HG03439 (cell line): ENCODE results near the gene ATRNL1.

Experiments used
- ATAC-seq: cut with Tn5 transposase; IDR thresholded peaks from one replicate; pipeline ENCODE4 v1.9.1; 2021; ENCODE audit warnings: mild to moderate bottlenecking, moderate library complexity; ENCODE audit not compliant: unreplicated experiment

ATRNL1 gene

DNA sequence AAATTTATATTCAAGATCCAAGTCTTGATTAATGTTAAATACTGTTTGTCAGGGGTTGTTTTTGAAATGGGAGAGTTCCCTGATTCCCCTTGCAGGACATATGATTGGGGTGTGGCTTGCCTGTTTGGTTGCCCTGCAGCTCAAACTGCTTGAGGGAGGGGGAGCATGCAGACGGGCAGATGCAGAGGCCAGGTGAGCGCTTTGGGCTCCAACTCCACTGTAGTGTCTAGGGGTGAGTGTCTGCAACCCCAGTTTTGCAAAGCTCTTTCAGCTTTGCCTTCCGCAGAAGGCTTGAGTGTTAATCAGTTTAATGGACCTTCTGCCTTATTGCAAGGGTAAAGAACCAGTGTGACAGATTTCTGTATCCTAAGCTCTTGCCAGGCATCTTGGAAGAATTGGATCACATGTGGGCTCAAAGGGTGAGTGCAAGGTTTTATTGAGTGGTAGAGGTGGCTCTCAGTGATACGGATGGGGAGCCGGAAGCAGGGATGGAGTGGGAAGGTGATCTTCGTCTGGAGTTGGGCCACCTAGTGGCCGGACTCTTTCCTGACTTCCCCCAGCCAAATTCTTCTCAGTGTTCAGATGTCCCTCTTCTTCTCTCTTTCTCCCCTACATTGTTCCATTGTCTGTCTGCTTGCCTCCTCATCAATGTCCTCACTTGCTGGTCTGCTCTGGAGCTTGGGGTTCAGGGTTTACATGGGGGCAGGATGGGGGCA, 479.7 kb downstream of the ATRNL1 start:
- ATAC-seq = no peak

DNA sequence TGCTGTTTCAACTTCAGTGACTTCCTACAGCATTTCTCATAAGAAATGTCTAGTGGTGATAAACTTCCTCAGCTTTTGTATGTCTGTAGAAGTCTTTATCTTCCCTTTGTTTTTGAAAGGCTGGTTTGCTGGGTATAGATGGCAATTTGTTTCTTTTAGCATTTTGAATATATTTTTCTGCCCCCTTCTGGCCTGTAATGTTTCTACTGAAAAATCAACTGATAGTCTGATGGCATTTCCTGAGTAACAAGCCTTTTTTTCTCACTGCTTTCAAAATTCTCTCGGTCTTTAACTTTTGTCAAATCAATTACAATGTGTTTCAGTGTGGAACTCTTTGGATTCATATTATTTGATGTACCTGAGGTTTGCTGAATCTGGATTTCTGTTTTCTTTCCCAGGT, 487.1 kb downstream of the ATRNL1 start:
- ATAC-seq = no peak

DNA sequence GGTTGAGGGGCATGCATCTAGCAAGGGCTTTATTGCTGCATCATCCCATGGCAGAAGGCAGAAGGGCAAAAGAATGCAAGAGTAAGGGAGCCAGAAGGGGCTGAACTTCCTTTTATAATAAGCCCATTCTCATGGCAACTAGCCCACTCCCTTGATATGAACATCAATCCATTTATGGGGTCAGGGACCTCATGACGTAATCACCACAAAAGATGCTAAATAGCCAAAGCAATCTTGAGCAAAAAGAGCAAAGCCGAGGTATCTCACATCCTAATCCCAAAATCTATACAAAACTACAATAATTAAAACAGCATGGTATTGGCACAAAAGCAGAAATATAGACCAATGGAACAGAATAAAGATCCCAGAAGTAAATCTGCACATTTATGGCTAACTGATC, 499.9 kb downstream of the ATRNL1 start:
- ATAC-seq = no peak

DNA sequence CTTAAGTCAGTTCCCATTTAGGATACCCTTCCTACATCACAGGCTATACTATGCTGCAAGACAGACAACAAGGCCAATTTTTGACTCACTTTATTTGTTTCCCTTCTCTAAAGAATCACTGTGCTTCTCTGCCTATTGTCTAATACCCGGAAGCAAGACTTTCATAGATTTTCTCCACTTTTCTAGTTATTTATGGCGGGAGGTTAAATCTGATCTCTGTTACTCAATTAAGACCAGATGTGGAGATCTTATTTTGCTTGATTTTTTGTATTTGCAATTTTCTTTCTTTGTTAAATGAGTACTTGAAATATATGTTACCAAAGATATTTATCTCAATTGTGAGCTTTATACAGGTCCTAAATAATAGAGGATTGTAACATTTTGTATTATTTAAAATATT, 511.5 kb downstream of the ATRNL1 start:
- no peak for ATAC-seq

DNA sequence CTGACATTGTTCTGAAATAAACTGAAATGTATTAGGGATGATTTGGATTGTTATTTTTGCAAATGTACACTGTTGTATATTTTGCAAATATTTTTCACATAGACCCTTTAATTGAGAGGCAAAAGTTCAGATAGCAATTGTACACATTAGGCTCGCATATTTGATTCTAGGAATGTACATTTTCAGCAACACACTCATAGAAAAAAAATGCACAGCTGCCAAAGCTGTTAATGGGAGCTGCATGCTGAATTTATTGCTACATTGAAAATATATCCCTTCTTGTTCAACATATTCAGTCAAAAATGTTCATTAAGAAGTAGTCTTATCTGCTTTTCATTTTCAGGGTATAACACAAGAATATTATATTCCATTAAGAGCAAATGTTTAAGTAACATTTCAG, 512.9 kb downstream of the ATRNL1 start:
- ATAC-seq = no peak

DNA sequence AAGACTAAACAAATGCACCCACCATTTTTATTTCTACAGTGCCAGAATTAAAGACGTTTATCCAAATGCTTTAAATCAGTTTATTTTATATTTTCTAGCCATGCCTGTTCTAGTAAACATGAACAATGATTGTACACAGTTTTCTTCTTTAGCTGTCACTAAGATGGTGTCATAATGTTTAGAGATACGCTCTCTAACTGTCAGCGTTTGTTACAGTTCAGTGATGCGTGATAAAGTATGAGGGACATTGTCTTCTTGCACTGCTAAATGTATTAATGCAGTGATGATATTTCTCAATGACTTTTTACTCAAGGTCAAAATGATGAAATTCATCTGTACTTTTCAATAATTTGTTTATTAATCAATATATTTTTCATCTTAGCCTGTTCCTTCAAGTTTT, 513.6 kb downstream of the ATRNL1 start:
- ATAC-seq = no peak

DNA sequence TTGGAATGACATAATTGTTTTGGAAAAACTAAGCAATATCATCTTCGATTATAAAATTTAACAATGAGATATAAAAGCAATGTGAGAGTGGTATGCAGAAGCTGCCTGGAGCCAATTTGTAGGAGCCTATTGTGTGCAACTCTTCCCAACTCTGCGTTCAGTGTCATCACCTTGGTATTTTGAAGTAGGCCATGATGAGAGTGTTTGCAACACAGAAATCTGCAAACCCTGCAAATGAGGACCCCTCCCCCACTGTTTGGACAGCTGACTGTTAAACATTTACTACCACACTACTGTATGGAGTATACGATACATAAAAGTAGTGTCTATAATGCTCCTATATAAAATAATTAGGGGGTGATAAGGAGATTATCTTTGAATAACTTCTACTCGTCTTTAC, 531.3 kb downstream of the ATRNL1 start:
- ATAC-seq = no peak

DNA sequence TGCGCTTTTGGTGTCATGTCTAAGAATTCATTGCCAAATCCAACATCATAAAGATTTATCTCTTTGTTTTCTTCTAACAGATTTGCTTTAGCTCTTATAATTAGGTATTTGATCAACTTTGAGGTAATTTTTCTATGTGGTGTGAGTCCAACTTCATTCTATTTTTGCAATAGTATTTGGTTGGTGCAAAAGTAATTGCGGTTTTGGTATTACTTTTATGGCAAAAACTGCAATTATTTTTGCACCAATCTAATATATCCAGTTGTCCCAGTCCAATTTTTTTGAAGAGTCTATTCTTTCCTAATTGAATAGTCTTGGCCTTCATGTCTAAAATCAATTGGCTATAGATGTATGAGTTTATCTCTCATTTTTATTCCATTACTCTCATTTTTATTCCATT, 535.5 kb downstream of the ATRNL1 start:
- ATAC-seq = no peak

DNA sequence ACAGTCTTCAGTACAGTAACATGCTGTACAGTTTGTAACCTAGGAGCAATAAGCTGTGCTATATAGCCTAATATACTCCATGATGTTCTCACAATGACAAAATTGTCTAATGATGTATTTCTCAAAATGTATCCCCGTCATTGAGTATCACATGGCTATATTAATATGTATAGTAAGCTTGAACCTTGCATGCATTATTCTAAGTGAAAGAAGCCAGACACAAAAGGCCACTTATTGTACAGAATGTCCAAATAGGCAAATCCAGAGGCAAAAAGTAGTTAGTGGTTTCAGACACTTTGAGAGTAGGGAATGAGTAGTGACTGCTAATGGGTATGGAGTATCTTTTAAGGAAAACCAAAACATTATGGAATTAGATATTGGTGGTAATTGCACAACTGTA, 545.1 kb downstream of the ATRNL1 start:
- ATAC-seq = no peak

DNA sequence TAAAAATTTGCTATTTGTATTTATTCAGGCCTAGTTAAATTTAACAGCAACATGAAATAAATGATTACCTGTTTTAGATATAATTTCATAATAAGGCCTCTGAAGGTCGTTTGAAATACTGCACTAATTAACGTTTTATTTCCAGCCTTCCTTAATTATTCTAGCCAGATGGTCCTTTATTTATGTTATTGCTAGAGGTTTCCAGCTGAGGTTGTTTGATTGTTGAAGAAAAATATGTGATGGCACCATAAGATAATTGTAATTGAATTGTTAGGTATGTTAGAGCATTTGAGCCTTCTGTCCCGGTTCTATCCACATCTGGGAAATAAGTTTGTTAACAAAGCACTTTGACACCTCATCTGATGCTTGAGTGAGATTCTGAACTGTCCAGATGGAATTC, 556.1 kb downstream of the ATRNL1 start:
- no peak for ATAC-seq

DNA sequence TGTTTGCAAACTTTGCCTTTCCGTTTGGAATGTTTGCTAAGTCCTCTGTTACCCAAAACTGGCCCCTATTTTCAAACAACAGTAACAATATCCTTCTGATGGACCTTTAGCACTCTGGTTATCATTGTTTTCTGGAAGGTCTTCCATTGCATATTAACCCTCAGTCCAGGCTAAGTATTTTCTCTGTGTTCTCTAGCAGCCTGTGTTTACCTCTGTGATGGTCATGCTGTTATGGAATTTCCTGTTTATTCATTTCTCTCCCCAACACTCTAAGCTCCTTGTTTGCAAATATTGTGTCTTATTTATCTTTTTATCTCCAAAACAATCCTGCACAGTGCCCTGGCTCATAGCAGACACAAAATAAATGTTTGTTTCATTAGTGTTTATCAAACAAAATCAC, 560.3 kb downstream of the ATRNL1 start:
- ATAC-seq = no peak

DNA sequence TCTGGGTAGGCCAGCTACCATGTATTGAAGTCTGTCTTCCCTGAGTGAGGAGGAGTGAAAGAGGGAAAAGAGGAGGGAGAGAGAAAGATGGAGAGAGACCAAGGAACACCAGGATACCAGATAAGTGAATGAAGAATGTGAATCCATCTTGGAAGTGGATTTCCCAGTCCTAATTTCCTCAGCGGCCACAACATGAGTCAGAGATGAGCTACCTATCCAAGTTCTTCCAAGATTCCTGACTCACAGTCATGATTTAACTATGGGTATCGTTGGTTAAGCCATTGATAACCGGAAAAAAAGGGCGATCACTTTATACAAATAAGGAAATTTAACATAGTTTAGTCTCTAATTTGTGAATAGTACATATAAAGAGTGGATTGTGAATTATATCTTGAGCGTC, 561.8 kb downstream of the ATRNL1 start:
- no peak for ATAC-seq

DNA sequence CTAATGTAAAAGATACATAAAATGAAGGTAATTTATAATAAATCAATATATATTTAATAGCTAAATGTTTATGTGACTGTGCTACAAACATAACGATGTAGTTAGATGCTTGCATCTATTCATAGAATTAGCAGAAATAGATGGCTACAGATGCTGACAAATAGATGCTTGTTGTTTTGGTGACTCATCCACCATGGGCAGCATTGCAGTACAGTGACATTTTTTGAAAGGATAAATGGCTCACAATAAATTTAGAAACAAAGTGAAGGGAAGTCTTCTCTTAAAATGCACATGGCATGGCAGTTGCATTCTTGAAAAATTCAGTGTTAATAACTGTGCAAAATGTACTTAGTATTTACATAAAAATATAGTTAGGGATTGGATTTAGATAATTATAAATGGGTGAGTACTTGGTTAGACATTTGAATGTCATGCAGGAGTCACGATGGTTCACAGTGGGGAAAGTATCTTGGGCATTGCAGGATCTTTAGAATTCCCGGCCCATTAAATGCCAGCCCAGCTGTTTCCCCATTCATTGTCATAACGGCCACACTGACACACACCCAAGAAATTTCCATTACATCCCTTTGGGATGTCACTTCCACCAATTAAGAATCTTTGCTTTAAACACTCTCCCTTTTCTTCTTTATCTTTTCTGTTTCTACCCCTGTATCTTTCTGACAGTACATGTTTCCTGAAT, 564.1 kb downstream of the ATRNL1 start:
- ATAC-seq = no peak

DNA sequence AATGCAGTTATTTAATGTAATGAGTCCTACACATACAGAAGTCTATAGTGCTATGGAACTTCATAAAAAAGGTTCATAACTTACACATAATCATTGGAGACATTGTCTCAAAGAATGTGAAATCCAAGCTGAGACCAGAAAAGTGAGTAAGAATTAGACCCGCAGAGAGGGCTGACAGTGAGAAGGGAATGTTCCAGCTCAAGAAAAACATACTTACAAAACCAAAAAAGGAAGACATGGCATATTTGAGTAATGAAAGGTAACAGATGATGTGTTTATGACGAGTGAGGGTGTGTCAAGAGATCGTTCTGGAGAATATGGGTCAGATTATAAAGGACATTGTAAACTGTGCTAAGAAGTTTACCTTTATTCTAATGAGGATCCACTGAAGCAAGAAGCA, 566.5 kb downstream of the ATRNL1 start:
- no peak for ATAC-seq

DNA sequence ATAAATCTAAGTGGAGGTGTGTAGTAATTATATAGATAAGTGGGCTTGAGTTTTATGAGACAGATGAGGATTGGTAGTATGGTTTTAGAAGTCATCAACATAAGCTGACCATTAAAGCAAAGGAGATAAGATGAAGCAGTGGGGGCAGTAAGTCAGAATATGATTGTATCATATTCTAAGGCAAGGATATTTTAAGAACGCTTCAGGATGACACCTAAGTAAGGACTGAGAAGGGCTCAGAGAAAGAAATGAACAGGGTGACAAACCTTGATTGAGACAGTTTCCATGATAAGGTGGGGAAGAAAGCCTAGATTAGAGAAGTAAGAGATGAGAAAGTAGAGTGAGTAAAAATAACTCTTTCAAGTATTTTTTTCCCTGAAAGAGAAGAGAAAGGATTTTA, 567.2 kb downstream of the ATRNL1 start:
- ATAC-seq = no peak

DNA sequence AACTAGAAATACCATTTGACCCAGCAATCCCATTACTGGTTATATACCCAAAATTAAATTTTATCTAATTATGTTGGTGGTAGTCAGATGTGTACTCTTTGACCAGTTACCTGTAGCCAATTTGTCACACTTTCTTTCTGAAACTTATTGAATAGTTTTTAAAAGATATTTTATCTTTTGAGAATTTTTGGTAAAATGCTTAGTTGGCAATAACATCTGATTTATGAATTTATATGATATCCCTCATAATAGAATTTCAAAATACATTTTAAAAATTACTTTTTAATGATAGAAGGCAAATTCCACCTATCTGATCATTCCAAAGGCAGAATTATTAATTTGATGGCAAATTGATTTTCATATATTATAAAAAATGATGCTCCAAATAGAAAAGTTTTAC, 569.3 kb downstream of the ATRNL1 start:
- ATAC-seq = no peak

DNA sequence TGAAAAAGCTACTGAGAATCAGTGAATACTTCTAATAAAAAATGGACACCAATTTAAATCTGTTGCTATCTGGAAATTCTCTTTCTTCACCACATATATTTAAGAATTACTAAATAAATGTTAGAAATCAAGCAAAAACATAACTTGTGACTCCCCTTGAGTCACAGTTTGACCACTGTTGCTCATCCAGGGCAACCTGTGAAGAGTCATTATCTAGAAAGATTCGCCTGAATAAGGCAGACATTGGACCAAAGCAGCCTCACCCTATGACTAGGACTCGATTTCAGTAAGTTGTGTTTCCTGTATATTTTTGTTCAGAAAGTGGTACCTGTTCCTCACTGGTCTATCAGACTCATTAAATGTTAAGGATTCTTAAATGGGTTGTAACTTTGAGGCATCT, 572.4 kb downstream of the ATRNL1 start:
- ATAC-seq = no peak

DNA sequence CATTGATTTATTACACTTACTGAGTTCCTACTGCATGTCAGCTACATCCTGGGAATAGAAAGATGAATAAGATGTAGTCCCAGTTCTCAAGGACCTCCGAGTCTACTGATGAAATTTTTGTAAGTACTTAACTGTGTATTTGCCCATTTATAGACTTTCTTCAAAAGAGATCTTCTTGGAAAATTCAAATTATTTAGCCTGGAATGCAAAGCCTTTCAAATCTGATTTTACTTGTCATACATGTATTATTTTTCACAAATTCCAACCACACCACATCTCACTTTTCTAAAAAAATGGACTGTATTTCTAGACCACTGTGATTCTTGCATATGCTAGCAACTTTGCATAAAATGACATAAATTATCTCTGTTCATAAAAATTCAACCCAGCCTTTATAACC, 581.3 kb downstream of the ATRNL1 start:
- ATAC-seq = no peak

DNA sequence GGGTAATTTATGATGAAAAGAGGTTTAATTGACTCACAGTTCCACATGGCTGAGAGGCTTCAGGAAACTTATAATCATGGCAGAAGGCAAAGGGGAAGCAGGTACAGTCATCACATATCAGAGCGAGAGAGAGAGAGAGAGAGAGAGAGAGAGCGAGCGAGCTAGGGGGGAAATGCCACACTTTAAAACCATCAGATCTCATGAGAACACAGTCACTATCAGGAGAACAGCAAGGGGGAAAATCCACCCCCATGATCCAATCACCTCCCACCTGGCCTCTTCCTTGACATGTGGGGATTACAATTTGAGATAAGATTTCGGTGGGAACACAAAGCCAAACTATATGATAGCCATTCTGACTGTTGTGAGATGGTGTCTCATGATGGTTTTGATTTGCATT, 603.6 kb downstream of the ATRNL1 start:
- ATAC-seq = no peak

DNA sequence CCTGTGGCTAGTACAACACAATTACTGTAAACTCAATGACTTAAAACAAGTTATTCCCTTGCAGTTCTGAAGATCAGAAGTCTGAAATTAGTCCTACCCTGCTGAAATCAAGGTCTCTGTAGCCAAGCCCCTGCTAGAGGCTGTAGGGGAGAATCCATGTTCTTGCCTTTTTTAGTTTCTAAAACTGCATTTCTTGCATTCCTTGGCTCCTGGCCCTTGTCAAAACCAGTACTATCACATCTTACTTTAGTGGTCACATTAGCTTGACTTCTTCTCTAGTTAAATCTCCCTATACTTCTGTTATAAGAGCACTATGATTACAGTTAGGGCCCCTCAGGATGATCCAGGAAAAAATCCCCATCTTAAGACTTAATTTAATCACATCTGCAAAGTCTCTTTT, 612.9 kb downstream of the ATRNL1 start:
- no peak for ATAC-seq

DNA sequence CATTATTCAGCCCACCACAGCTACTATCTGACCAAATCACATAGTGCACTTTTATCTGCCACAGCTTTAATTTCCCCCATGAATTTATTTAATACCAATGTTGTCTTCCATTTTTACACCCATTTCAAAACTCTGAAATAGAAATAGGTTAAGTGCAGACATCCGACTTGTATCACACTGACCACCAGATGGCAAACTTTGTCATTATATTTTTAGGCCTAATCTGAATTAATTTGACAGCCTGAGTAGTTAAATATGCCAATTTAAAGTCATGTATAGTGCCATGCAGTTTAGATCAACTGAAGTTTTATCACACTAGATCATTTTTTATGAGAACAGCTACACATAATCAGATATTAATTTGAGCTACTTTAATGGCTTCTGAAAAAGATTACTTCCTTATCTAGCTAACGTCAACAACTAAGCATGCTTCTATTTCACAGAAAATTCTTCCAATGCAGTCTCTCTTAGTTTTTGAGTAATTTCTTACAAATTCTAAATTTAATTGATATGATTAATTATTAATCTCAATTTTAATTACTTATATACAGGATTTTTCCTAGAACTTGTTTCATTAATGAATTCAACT, 613.4 kb downstream of the ATRNL1 start:
- ATAC-seq = no peak

DNA sequence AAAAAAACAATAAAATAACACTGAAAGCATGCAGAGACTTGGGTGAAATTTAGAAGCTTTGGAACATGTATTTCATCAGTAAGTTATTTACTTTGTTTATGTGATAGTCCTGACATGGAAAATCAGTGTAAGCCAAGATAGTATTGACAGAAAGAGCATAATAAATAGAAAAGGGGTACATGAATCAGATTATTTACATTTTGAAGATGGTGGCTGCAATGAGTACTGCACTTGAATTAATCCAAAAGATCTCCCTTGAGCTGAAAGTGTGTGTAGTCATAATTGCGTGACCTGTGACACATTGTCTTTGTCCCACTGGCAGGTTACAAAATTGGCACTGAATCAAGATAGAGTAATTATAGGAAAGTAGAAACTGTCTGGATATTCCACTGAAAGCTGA, 617.0 kb downstream of the ATRNL1 start:
- no peak for ATAC-seq

DNA sequence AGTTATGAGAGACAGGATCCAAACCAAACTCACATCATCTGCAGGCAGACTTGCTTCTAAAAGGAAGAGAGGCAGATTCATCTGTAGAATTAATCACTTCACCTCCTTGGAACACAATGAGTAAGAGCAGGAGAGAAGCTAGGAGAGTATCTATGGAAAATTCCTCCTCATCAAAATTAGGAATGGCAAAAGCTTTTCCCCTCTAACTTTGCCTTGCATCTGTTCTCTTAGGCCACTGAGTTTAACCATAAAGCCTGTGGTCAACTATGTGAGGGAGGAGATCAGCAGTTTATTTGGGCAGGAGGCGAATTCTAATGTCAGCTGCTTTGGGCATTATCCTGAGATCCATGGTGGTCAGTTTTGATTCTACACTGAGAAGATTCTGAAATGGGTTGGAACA, 618.1 kb downstream of the ATRNL1 start:
- no peak for ATAC-seq
